HG03135 (cell line): Measurements from ENCODE around the gene SERBP1.

Experiments used
- ATAC-seq: cut with Tn5 transposase; IDR thresholded peaks from one replicate; pipeline ENCODE4 v1.9.1; 2021; ENCODE audit warnings: mild to moderate bottlenecking, moderate library complexity; ENCODE audit not compliant: unreplicated experiment

The SERBP1 gene

DNA sequence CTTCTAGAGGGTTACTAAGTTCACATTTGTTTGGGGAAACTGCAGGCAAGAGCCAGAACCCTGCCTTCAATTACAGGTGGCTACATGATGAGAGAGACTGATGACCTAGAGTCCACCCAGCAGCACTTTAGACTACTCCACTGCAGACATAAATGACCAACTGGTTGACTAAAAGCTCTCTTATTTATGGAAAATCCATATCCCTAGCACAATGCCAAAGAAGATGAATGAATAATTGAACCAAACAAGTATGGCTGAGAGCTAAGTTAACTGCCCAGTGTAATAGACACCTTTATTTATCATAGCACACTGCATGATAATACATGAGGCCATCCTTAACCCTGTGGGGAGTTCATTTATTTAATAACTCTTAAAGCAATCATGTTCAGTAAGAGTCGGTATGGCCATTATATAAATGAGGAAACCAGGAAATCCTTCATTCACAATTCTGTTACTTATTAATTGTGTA lies 62.1 kb downstream of the SERBP1 start:
- no peak for ATAC-seq

DNA sequence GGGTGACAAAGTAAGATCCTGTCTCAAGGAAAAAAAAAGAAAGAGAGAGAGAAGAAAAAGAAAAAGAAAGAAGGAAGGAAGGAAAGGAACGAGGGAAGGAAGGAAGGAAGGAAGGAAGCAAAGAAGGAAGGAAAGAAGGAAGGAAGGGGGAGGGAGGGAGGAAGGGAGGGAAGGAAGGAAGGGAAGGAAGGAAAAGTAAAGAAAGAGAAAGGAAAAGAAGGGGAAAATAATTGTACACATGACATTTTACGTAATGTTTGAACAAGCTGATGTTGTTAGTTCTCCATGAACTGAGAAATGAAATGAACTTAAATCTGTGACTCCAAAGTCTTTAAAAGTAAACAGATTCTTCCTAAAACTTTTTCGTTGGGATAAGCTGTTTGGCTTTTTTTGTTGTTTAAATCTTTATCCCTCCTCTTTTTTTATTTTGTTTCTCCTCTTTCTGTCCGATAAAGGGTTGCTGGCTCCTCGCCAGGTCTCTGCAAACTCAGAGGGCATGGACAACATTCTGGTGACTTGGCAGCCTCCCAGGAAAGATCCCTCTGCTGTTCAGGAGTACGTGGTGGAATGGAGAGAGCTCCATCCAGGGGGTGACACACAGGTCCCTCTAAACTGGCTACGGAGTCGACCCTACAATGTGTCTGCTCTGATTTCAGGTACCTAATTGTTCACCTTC lies 62.7 kb downstream of the SERBP1 start:
- no peak for ATAC-seq

DNA sequence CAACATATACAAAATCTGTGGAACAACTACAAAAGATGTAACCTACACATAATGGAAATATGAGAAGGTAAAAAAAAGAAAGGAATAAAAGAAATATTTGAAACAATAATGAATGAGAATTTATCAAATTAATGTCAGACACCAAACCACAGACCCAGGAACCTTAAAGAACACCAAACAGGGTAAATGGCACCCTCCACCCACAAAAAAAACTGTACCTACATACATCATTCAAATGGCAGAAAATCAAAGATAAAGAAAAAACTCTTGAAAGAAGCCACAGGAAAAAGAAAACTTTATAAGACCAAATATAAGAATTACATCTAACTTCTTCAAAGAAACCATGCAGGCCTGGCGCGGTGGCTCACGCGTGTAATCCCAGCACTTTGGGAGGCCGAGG lies 68.6 kb downstream of the SERBP1 start:
- no peak for ATAC-seq

DNA sequence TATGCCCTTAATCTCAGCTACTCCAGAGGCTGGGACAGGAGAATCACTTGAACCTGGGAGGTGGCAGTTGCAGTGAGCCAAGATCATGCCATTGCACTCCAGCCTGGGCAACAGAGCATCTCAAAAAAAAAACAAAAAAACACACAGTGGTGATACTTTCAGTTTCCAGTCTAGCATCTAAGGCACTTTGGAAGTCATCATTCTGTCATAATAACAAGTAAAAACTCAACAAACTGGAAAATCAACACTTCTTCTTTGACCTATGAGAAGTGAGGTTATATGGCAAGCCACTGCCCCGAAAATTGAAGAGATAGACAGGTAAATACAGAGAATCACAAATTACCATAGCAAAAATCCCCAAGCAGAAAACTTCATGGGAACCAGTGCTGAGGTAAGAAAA lies 70.6 kb downstream of the SERBP1 start:
- no peak for ATAC-seq
